ENCODE results near the gene AKR1D1. TPM values are rescaled to one million over a fixed set of nuclear protein-coding genes. Genes with fewer than 3 reads are reported as not detected.
"Not testable (repeated sequence)": the region's sequence is repeated elsewhere in the genome, so short reads cannot be mapped to it uniquely, and the experiment has no call there.

Gene AKR1D1
- total RNA-seq, 1 donor from 2014 or later = 0.08 TPM

GRCh38 chr7:138074540-138074939 is 1.7 kb upstream of the AKR1D1 start:
- no peaks in the 10 kb centered on the region for H3K36me3 ChIP-seq (ENCODE audit: control insufficient read depth, insufficient read depth, low read length)
- no peak for DNase-seq (ENCODE audit: low read depth)
- no peaks in the 10 kb centered on the region for H3K27me3 ChIP-seq (ENCODE audit: control insufficient read depth, insufficient read depth, low read length)
- H3K4me3 ChIP-seq (ENCODE audit: low read depth, low read length) = no peak overlapping the region
- TF ChIP-seq CTCF (IDR thresholded peaks at IDR 0.05; ENCODE audit: insufficient read depth, low read length, poor library complexity, severe bottlenecking) = no peak

- Histone ChIP-seq H3K27me3 (ENCODE audit: control insufficient read depth, insufficient read depth, low read length) (no peaks in the 10 kb centered on the region), H3K4me3 (ENCODE audit: low read depth, low read length) (no peak overlapping the region), H3K36me3 (ENCODE audit: control insufficient read depth, insufficient read depth, low read length) (no peaks in the 10 kb centered on the region)
- no peak for DNase-seq (ENCODE audit: low read depth)
- TF ChIP-seq CTCF (IDR thresholded peaks at IDR 0.05; ENCODE audit: insufficient read depth, low read length, poor library complexity, severe bottlenecking) = no peak
Measured at GRCh38 chr7:138075350-138075749, 909 bp upstream of the AKR1D1 start.

- not testable (repeated sequence) for H3K4me3 ChIP-seq (ENCODE audit: low read depth, low read length); H3K36me3 ChIP-seq (ENCODE audit: control insufficient read depth, insufficient read depth, low read length); DNase-seq (ENCODE audit: low read depth); H3K27me3 ChIP-seq (ENCODE audit: control insufficient read depth, insufficient read depth, low read length)
Measured at GRCh38 chr7:138075786-138076185, 473 bp upstream of the AKR1D1 start.

- no peak for DNase-seq (ENCODE audit: low read depth)
- no peaks in the 10 kb centered on the region for H3K36me3 ChIP-seq (ENCODE audit: control insufficient read depth, insufficient read depth, low read length)
- H3K4me3 ChIP-seq (ENCODE audit: low read depth, low read length) = no peak overlapping the region
- TF ChIP-seq CTCF (IDR thresholded peaks at IDR 0.05; ENCODE audit: insufficient read depth, low read length, poor library complexity, severe bottlenecking) = no peak
- no peaks in the 10 kb centered on the region for H3K27me3 ChIP-seq (ENCODE audit: control insufficient read depth, insufficient read depth, low read length)
Measured at GRCh38 chr7:138077809-138078208, 1.6 kb downstream of the AKR1D1 start.

GRCh38 chr7:138079137-138079536 is 2.9 kb downstream of the AKR1D1 start:
- DNase-seq (ENCODE audit: low read depth) = no peak
- TF ChIP-seq CTCF (IDR thresholded peaks at IDR 0.05; ENCODE audit: insufficient read depth, low read length, poor library complexity, severe bottlenecking) = no peak
- H3K27me3 ChIP-seq (ENCODE audit: control insufficient read depth, insufficient read depth, low read length) = no peaks in the 10 kb centered on the region
- no peaks in the 10 kb centered on the region for H3K36me3 ChIP-seq (ENCODE audit: control insufficient read depth, insufficient read depth, low read length)
- no peak overlapping the region for H3K4me3 ChIP-seq (ENCODE audit: low read depth, low read length)

GRCh38 chr7:138081868-138082267 is 5.6 kb downstream of the AKR1D1 start:
- no peak for TF ChIP-seq CTCF (IDR thresholded peaks at IDR 0.05; ENCODE audit: insufficient read depth, low read length, poor library complexity, severe bottlenecking)
- DNase-seq (ENCODE audit: low read depth) = no peak
- Histone ChIP-seq H3K27me3 (ENCODE audit: control insufficient read depth, insufficient read depth, low read length) (no peaks in the 10 kb centered on the region), H3K36me3 (ENCODE audit: control insufficient read depth, insufficient read depth, low read length) (no peaks in the 10 kb centered on the region), H3K4me3 (ENCODE audit: low read depth, low read length) (no peak overlapping the region)
